Hepatocyte (in vitro differentiated cells): ENCODE data around the gene SDE2.

Experiments
- EZH2 ChIP-seq: fragments of 200-600 bp; sonication (generic); IDR thresholded peaks from 2 replicates; pipeline ENCODE4 v1.6.1; 2016; ENCODE audit warnings: antibody characterized with exemption, mild to moderate bottlenecking, borderline replicate concordance
- EZH2phosphoT487 ChIP-seq: fragments of 200-600 bp; sonication (generic); IDR thresholded peaks from one replicate; pipeline ENCODE4 v1.6.1; 2018; ENCODE audit warnings: antibody characterized with exemption, mild to moderate bottlenecking, low read depth, moderate library complexity; ENCODE audit not compliant: unreplicated experiment, severe bottlenecking
- TF ChIP-seq, protein P1 (sequence below): fragments of 200-600 bp; sonication (generic); IDR thresholded peaks from 2 replicates; pipeline ENCODE4 v1.5.1; 2016; ENCODE audit warnings: antibody characterized with exemption, mild to moderate bottlenecking; ENCODE audit not compliant: poor library complexity

DNA sequence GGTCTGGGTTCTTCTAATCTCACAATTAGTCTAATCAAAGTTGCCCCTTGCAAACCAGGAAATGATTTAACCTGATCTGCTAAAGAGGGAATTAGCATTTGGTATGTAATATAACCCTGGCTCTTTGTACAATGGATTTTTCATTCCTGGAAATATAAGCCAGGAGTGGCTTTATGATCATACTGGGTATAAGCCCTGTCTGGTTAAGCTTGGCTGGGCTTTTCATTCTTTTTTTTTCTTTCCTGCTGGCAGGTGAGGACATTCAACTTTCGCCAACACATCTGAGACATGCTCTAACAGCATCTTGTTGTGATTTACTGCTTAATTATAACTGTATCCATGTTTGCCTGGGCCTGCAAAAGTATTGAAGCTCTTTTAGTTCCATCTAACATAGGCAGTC, 20.4 kb upstream of the SDE2 start:
- no peak for TF ChIP-seq EZH2phosphoT487
- TF ChIP-seq, protein P1, sequence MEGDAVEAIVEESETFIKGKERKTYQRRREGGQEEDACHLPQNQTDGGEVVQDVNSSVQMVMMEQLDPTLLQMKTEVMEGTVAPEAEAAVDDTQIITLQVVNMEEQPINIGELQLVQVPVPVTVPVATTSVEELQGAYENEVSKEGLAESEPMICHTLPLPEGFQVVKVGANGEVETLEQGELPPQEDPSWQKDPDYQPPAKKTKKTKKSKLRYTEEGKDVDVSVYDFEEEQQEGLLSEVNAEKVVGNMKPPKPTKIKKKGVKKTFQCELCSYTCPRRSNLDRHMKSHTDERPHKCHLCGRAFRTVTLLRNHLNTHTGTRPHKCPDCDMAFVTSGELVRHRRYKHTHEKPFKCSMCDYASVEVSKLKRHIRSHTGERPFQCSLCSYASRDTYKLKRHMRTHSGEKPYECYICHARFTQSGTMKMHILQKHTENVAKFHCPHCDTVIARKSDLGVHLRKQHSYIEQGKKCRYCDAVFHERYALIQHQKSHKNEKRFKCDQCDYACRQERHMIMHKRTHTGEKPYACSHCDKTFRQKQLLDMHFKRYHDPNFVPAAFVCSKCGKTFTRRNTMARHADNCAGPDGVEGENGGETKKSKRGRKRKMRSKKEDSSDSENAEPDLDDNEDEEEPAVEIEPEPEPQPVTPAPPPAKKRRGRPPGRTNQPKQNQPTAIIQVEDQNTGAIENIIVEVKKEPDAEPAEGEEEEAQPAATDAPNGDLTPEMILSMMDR: no peak
- TF ChIP-seq EZH2: no peak
